Measurements from ENCODE around the gene TMEM14B.

DNA sequence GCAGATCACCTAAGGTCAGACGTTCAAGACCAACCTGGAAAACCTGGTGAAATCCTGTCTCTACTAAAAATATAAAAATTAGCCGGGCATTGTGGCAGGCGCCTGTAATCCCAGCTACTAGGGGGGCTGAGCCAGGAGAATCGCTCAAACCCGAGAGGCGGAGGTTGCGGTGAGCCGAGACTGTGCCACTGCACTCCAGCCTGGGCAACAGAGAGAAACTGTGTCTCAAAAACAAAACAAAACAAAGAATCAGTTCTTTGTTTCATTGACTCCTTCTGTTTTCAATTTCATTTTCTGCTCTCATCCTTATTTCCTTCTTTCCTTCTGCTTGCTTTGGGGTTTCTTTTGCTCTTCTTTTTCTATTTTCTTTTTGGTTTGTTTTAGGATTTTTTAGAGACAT, 33.6 kb upstream of the TMEM14B start:
- TF ChIP-seq EZH2 (IDR thresholded peaks at IDR 0.05; ENCODE audit: insufficient read depth, poor library complexity, severe bottlenecking) (no peak), EZH2phosphoT487 (IDR thresholded peaks at IDR 0.05; ENCODE audit: insufficient read depth, low read depth) (no peak)
